K562 (cell line): Measurements from ENCODE around the gene NRXN3. TPM values are rescaled to one million over a fixed set of nuclear protein-coding genes. Genes with fewer than 3 reads are reported as not detected.

Experiments used
- ATAC-seq: fragments of 200-7000 bp; cut with Tn5 transposase; 3 replicates; pipeline ENCODE4 v1.9.1; 2020; ENCODE audit warnings: moderate library complexity
- BruUV-seq: library from RNA; stranded (reverse); fragments of 400-500 nt; replicated peaks from 2 replicates; lab custom pipeline; 2021; lab: Mats Ljungman, UMichigan
- CTCF ChIA-PET: fragments of 300-600 bp; formaldehyde crosslinking; extraction: SDS; loops from one replicate; lab custom pipeline; 2021; ENCODE audit warnings: low intra/inter-chr PET ratio; lab: Yijun Ruan, JAX
- POLR2A ChIA-PET: fragments of 300-600, 350-650 bp; sonication (Branson Sonifier 250); formaldehyde crosslinking; extraction: SDS; loops from one replicate; lab custom pipeline; 2021; ENCODE audit warnings: antibody characterized with exemption, inconsistent platforms; lab: Yijun Ruan, JAX
- DNase-seq, 4 experiments: peaks; one replicate each; pipeline versions ENCODE4 v3.0.0 to v3.0.0-alpha.2; 2011 to 2018; ENCODE audit warnings: low spot score in 3 of 4, mixed read lengths in 3 of 4; ENCODE audit errors: extremely low read depth in 1 of 4
- FAIRE-seq: peaks from 2 replicates; lab custom pipeline; 2011; peaks lifted over from hg19 to GRCh38; lab: Jason Lieb, UNC
- H2AFZ ChIP-seq: 2 replicates; pipeline ENCODE4 v1.6.0; 2011; ENCODE audit warnings: low read depth, low read length, control low read depth, inconsistent platforms
- H3K27ac ChIP-seq: fragments of 200-600 bp; 3 replicates; pipeline ENCODE4 v1.8.0; 2011; ENCODE audit warnings: low read depth, mild to moderate bottlenecking, control low read depth, inconsistent platforms, low read length, moderate library complexity, mixed read lengths; ENCODE audit errors: extremely low read depth
- H3K27me3 ChIP-seq, 2 experiments: fragments of 300-600 bp in 1 of 2; 2 replicates in 1 of 2; 3 replicates in 1 of 2; pipeline versions ENCODE4 v1.6.0 to v1.8.0; 2011; ENCODE audit warnings: inconsistent platforms in 2 of 2, low read length in 2 of 2, mild to moderate bottlenecking in 1 of 2, mixed read lengths in 1 of 2, moderate library complexity in 1 of 2; ENCODE audit not compliant: control insufficient read depth in 2 of 2, insufficient read depth in 2 of 2
- H3K36me3 ChIP-seq: fragments of 300-600 bp; 3 replicates; pipeline ENCODE4 v1.8.0; 2011; ENCODE audit warnings: mild to moderate bottlenecking, low read length, inconsistent platforms; ENCODE audit not compliant: control insufficient read depth, insufficient read depth
- H3K4me1 ChIP-seq, 2 experiments: fragments of 200-600 bp in 1 of 2; replicated peaks in 1 of 2; 2 replicates in 1 of 2; 3 replicates in 1 of 2; pipeline versions ENCODE4 v1.5.1 to v1.8.0; 2011; ENCODE audit warnings: inconsistent platforms in 2 of 2, low read length in 2 of 2, mild to moderate bottlenecking in 1 of 2, mixed read lengths in 1 of 2, moderate library complexity in 1 of 2; ENCODE audit not compliant: control insufficient read depth in 2 of 2, insufficient read depth in 2 of 2
- H3K4me2 ChIP-seq: 2 replicates; pipeline ENCODE4 v1.6.1; 2011; ENCODE audit warnings: low read length, control low read depth, inconsistent platforms, mixed read lengths; ENCODE audit not compliant: insufficient read depth
- H3K4me3 ChIP-seq: fragments of 200-600 bp; sonication (generic), shearing (Covaris generic); 2 replicates; pipeline ENCODE4 v1.5.1; 2016; ENCODE audit warnings: control low read depth, inconsistent platforms
- H3K79me2 ChIP-seq: fragments of 200-600 bp; 3 replicates; pipeline ENCODE4 v1.8.0; 2011; ENCODE audit warnings: low read length, inconsistent platforms; ENCODE audit not compliant: control insufficient read depth, insufficient read depth
- H3K9ac ChIP-seq, 2 experiments: 2 replicates each; pipeline versions ENCODE4 v1.6.0 to v1.6.1; 2011; ENCODE audit warnings: low read depth in 2 of 2, low read length in 2 of 2, control low read depth in 1 of 2, inconsistent platforms in 1 of 2, mild to moderate bottlenecking in 1 of 2, mixed read lengths in 1 of 2; ENCODE audit not compliant: insufficient read depth in 1 of 2
- H3K9me1 ChIP-seq: one replicate; pipeline ENCODE4 v1.6.0; 2011; ENCODE audit warnings: inconsistent platforms, mild to moderate bottlenecking, low read length, moderate library complexity; ENCODE audit not compliant: control insufficient read depth, insufficient read depth
- H3K9me3 ChIP-seq: replicated peaks from 2 replicates; pipeline ENCODE4 v1.5.1; 2011; ENCODE audit warnings: low read depth, low read length, inconsistent platforms; ENCODE audit not compliant: control insufficient read depth, insufficient read depth
- H4K20me1 ChIP-seq: replicated peaks from 2 replicates; pipeline ENCODE4 v1.6.1; 2011; ENCODE audit warnings: low read length, inconsistent platforms, mixed read lengths; ENCODE audit not compliant: control insufficient read depth, insufficient read depth
- ATF2 ChIP-seq: sonication (generic); formaldehyde crosslinking; IDR thresholded peaks from 2 replicates; pipeline ENCODE4 v1.8.1; 2022; ENCODE audit warnings: missing genetic modification reagents
- NFATC3 ChIP-seq: fragments of 450-650 bp; IDR thresholded peaks from 2 replicates; pipeline ENCODE4 v1.6.1; 2017; ENCODE audit warnings: mild to moderate bottlenecking
- RB1 ChIP-seq: fragments of 450-650 bp; IDR thresholded peaks from 2 replicates; pipeline ENCODE4 v1.6.1; 2017; ENCODE audit warnings: low read depth, mild to moderate bottlenecking
- RFX5 ChIP-seq: IDR thresholded peaks from 2 replicates; pipeline ENCODE4 v1.6.1; 2011; ENCODE audit warnings: low read depth, mild to moderate bottlenecking, improper control_type of control experiment, low read length
- SPI1 ChIP-seq: IDR thresholded peaks from 2 replicates; pipeline ENCODE4 v1.6.1; 2011; ENCODE audit warnings: low read depth, low read length, control low read depth, borderline replicate concordance
- SRSF7 ChIP-seq: fragments of 200-400 bp; formaldehyde crosslinking; optimal IDR thresholded peaks from 2 replicates; pipeline ENCODE3; 2017; ENCODE audit warnings: mild to moderate bottlenecking, low read depth, low read length
- TBP ChIP-seq: optimal IDR thresholded peaks from 2 replicates; pipeline ENCODE3; 2011; ENCODE audit warnings: low read depth, low read length, improper control_type of control experiment
- ZNF324 ChIP-seq: fragments of 250-450 bp; sonication (Bioruptor Pico); IDR thresholded peaks from 2 replicates; pipeline ENCODE4 v1.4.0; 2020; ENCODE audit warnings: mild to moderate bottlenecking
- ZNF57 ChIP-seq: fragments of 450-650 bp; formaldehyde crosslinking; IDR thresholded peaks from 2 replicates; pipeline ENCODE4 v1.4.0; 2020; ENCODE audit warnings: mild to moderate bottlenecking, moderate library complexity
- whole genome bisulfite sequencing: fragments of 100-300 bp; shearing (Covaris generic); methylation state at CpG from one replicate; pipeline ENCODE4 v1.1.6; 2016; ENCODE audit warnings: low coverage, mixed read lengths; ENCODE audit not compliant: insufficient coverage; ENCODE audit errors: missing lambda C conversion rate; 5-methylcytosine and 5-hydroxymethylcytosine counted together
- in situ Hi-C: fragments of 300-500 bp; cut with MboI; formaldehyde crosslinking; loops from 4 replicates; pipeline ENCODE4 v1.15.0; 2018; ENCODE audit warnings: inconsistent platforms, mixed read lengths
- intact Hi-C: fragments of 100-400 bp; cut with micrococcal nuclease; formaldehyde crosslinking; loops from 2 replicates; pipeline ENCODE4 v1.14.2; 2022
- polyA plus RNA-seq, 8 experiments: library from polyadenylated mRNA; depleted of rRNA in 4 of 8; stranded (reverse) in 5 of 8; unstranded in 3 of 8; fragments of >200 nt; fragmentation: Nextera tagmentation in 2 of 8; fragmentation: Illumina TruSeq in 1 of 8; extraction: Ambion mirVana in 2 of 8; extraction: Trizol in 1 of 8; gene quantifications; 2 replicates each; pipeline versions ENCODE4 v1.2.1 to v1.2.3, GENCODE V29; 2011 to 2014; ENCODE audit warnings: inconsistent platforms in 1 of 8, missing spikeins in 1 of 8
- total RNA-seq, 7 experiments: library from RNA; depleted of rRNA in 6 of 7; stranded (reverse); fragments of >200 nt in 6 of 7; fragmentation: Illumina TruSeq in 2 of 7; extraction: Trizol in 2 of 7; gene quantifications; 2 replicates each; pipeline versions ENCODE4 v1.2.1 to v1.2.3, GENCODE V29; 2011 to 2021; ENCODE audit warnings: low replicate concordance in 1 of 7
- TF ChIP-seq, protein P1 (sequence below): IDR thresholded peaks from 2 replicates; pipeline ENCODE4 v1.6.1; 2016; ENCODE audit warnings: missing genetic modification characterization, missing compliant biosample characterization
- TF ChIP-seq, protein P2 (sequence below): IDR thresholded peaks from 2 replicates; pipeline ENCODE4 v1.6.1; 2012; ENCODE audit warnings: low read depth, low read length, improper control_type of control experiment, borderline replicate concordance

NRXN3 gene
- total and polyA plus RNA-seq, 9 of the 15 experiments (the other 6 are each of a cell fraction or from before 2014, with no cell fraction given), result 0.09 TPM; not detected in 8

- FAIRE-seq, result no peak
- Histone ChIP-seq H3K9me3 (no peaks in the 10 kb centered on the region), H3K4me3 (no peak overlapping the region), H3K9me1 (no peaks in the 10 kb centered on the region), H3K9ac (no peak overlapping the region), H3K27ac (no peak overlapping the region), H4K20me1 (no peaks in the 10 kb centered on the region), H3K27me3 (no peaks in the 10 kb centered on the region), H3K4me2 (no peak overlapping the region), H3K36me3 (no peaks in the 10 kb centered on the region), H3K4me1 (no peaks in the 10 kb centered on the region), H2AFZ (no peak overlapping the region), H3K79me2 (no peaks in the 10 kb centered on the region)
- 0% methylated on average over 2 of the region's 2 CpGs for WGBS
- intact Hi-C loops, result no loop called here
- no TSS peak for BruUV-seq
- ChIA-PET POLR2A (no interaction called here), CTCF (no interaction called here)
- ATAC-seq, result no peak
- no peak for DNase-seq
- peak; percentile 63 for TF ChIP-seq SPI1
- TF ChIP-seq, protein P1, sequence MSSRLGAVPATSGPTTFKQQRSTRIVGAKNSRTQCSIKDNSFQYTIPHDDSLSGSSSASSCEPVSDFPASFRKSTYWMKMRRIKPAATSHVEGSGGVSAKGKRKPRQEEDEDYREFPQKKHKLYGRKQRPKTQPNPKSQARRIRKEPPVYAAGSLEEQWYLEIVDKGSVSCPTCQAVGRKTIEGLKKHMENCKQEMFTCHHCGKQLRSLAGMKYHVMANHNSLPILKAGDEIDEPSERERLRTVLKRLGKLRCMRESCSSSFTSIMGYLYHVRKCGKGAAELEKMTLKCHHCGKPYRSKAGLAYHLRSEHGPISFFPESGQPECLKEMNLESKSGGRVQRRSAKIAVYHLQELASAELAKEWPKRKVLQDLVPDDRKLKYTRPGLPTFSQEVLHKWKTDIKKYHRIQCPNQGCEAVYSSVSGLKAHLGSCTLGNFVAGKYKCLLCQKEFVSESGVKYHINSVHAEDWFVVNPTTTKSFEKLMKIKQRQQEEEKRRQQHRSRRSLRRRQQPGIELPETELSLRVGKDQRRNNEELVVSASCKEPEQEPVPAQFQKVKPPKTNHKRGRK (tag), result no peak
- in situ Hi-C loops, result no loop called here
These were observed 165.4 kb downstream of the NRXN3 start for GRCh38 chr14:78335531-78335930.

GRCh38 chr14:78340250-78340649 lies 170.1 kb downstream of the NRXN3 start:
- BruUV-seq, result no TSS peak
- no peaks in the 10 kb centered on the region for H4K20me1 ChIP-seq
- no peaks in the 10 kb centered on the region for H3K4me1 ChIP-seq
- no peaks in the 10 kb centered on the region for H3K27me3 ChIP-seq
- H3K9me3 ChIP-seq, result no peaks in the 10 kb centered on the region
- CTCF ChIA-PET, result no interaction called here
- no peaks in the 10 kb centered on the region for H3K9me1 ChIP-seq
- no peak overlapping the region for H3K4me3 ChIP-seq
- H2AFZ ChIP-seq, result no peak overlapping the region
- no peak overlapping the region for H3K9ac ChIP-seq
- no peak overlapping the region for H3K27ac ChIP-seq
- POLR2A ChIA-PET, result no interaction called here
- H3K36me3 ChIP-seq, result no peaks in the 10 kb centered on the region
- no peak for DNase-seq
- no peak overlapping the region for H3K4me2 ChIP-seq
- intact Hi-C loops, result no loop called here
- in situ Hi-C loops, result no loop called here
- ATAC-seq, result no peak
- FAIRE-seq, result no peak
- H3K79me2 ChIP-seq, result no peaks in the 10 kb centered on the region
- WGBS, result 0% methylated on average over 3 of the region's 3 CpGs
- TF ChIP-seq ATF2 (CRISPR knock-in tag) (no peak), TBP (no peak), RB1 (no peak), ZNF57 (CRISPR knock-in tag) (no peak), SRSF7 (no peak), NFATC3 (no peak), ZNF324 (no peak), RFX5 (no peak)
- TF ChIP-seq, protein P2, sequence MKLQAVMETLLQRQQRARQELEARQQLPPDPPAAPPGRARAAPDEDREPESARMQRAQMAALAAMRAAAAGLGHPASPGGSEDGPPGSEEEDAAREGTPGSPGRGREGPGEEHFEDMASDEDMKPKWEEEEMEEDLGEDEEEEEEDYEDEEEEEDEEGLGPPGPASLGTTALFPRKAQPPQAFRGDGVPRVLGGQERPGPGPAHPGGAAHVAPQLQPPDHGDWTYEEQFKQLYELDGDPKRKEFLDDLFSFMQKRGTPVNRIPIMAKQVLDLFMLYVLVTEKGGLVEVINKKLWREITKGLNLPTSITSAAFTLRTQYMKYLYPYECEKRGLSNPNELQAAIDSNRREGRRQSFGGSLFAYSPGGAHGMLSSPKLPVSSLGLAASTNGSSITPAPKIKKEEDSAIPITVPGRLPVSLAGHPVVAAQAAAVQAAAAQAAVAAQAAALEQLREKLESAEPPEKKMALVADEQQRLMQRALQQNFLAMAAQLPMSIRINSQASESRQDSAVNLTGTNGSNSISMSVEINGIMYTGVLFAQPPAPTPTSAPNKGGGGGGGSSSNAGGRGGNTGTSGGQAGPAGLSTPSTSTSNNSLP, result no peak
